Neural cell (in vitro differentiated cells): ENCODE measurements around the gene NKX2-3. TPM values are rescaled to one million over a fixed set of nuclear protein-coding genes. Genes with fewer than 3 reads are reported as not detected.

Experiments
- H2AFZ ChIP-seq: fragments of 200-600, 300-800 bp; sonication (generic), shearing (Covaris generic); 2 replicates; pipeline ENCODE4 v1.6.0; 2014; ENCODE audit warnings: low read depth, mild to moderate bottlenecking, antibody characterized with exemption, low read length, moderate library complexity
- H3F3A ChIP-seq: fragments of 200-600 bp; shearing (Covaris generic); 2 replicates; pipeline ENCODE4 v1.6.1; 2016; ENCODE audit warnings: mild to moderate bottlenecking, moderate library complexity, mixed read lengths, antibody characterized with exemption, low read length; ENCODE audit not compliant: insufficient read depth, poor library complexity, severe bottlenecking
- H3K27ac ChIP-seq: fragments of 200-600, 300-800 bp; sonication (generic), shearing (Covaris generic); 2 replicates; pipeline ENCODE4 v1.5.1; 2014; ENCODE audit warnings: mild to moderate bottlenecking, low read length, moderate library complexity
- H3K27me3 ChIP-seq: fragments of 300-800, 200-600 bp; sonication (generic), shearing (Covaris generic); 2 replicates; pipeline ENCODE4 v1.6.0; 2014; ENCODE audit warnings: mild to moderate bottlenecking, low read depth, low read length, moderate library complexity; ENCODE audit not compliant: insufficient read depth
- H3K36me3 ChIP-seq: fragments of 300-800, 200-600 bp; sonication (generic), shearing (Covaris generic); 2 replicates; pipeline ENCODE4 v1.5.1; 2014; ENCODE audit warnings: mild to moderate bottlenecking, antibody characterized with exemption, low read length, moderate library complexity; ENCODE audit not compliant: insufficient read depth
- H3K4me2 ChIP-seq: fragments of 300-800, 200-600 bp; sonication (generic), shearing (Covaris generic); 2 replicates; pipeline ENCODE4 v1.6.0; 2014; ENCODE audit warnings: mild to moderate bottlenecking, low read length
- H3K4me3 ChIP-seq: fragments of 300-800, 200-600 bp; sonication (generic), shearing (Covaris generic); 2 replicates; pipeline ENCODE4 v1.5.1; 2014; ENCODE audit warnings: mild to moderate bottlenecking, low read length, moderate library complexity
- H3K79me2 ChIP-seq: fragments of 200-600 bp; shearing (Covaris generic); replicated peaks from 2 replicates; pipeline ENCODE4 v1.6.0; 2014; ENCODE audit warnings: mild to moderate bottlenecking, low read length, moderate library complexity; ENCODE audit not compliant: insufficient read depth
- H3K9ac ChIP-seq: fragments of 300-800, 200-600 bp; sonication (generic), shearing (Covaris generic); 2 replicates; pipeline ENCODE4 v1.6.1; 2016; ENCODE audit warnings: mild to moderate bottlenecking, low read length, mixed read lengths
- H3K9me2 ChIP-seq: fragments of 200-600 bp; shearing (Covaris generic); 2 replicates; pipeline ENCODE4 v1.6.1; 2016; ENCODE audit warnings: mild to moderate bottlenecking, low read length, mixed read lengths; ENCODE audit not compliant: insufficient read depth
- H3K9me3 ChIP-seq: fragments of 200-600, 300-800 bp; sonication (generic), shearing (Covaris generic); 2 replicates; pipeline ENCODE4 v1.6.1; 2016; ENCODE audit warnings: mild to moderate bottlenecking, mixed run types, low read length, moderate library complexity, mixed read lengths
- H4K20me1 ChIP-seq: fragments of 200-600 bp; shearing (Covaris generic); 2 replicates; pipeline ENCODE4 v1.6.1; 2016; ENCODE audit warnings: mild to moderate bottlenecking, mixed run types; ENCODE audit not compliant: insufficient read depth
- CTCF ChIP-seq: fragments of 450-650 bp; IDR thresholded peaks from 2 replicates; pipeline ENCODE4 v1.5.1; 2014; ENCODE audit warnings: antibody characterized with exemption, mild to moderate bottlenecking, moderate library complexity; ENCODE audit not compliant: poor library complexity, severe bottlenecking
- EP300 ChIP-seq: fragments of 450-650 bp; conservative IDR thresholded peaks from 2 replicates; pipeline ENCODE4 v1.6.1; 2014; ENCODE audit warnings: antibody characterized with exemption, mild to moderate bottlenecking, moderate library complexity; ENCODE audit not compliant: poor library complexity, severe bottlenecking
- EZH2 ChIP-seq: fragments of 200-600, 300-800 bp; shearing (Covaris generic), sonication (generic); IDR thresholded peaks from 2 replicates; pipeline ENCODE4 v1.6.1; 2014; ENCODE audit warnings: antibody characterized with exemption, low read length, borderline replicate concordance, mild to moderate bottlenecking; ENCODE audit not compliant: insufficient read depth, poor library complexity, severe bottlenecking
- MXI1 ChIP-seq: fragments of 450-650 bp; conservative IDR thresholded peaks from 2 replicates; pipeline ENCODE4 v1.6.1; 2014; ENCODE audit warnings: antibody characterized with exemption, mild to moderate bottlenecking; ENCODE audit not compliant: poor library complexity, severe bottlenecking
- POLR2AphosphoS5 ChIP-seq: IDR thresholded peaks from 2 replicates; pipeline ENCODE4 v1.6.1; 2012
- RAD21 ChIP-seq: fragments of 450-650 bp; conservative IDR thresholded peaks from 2 replicates; pipeline ENCODE4 v1.6.1; 2014; ENCODE audit warnings: antibody characterized with exemption, mild to moderate bottlenecking, moderate library complexity
- REST ChIP-seq: IDR thresholded peaks from 2 replicates; pipeline ENCODE4 v1.6.1; 2012; ENCODE audit warnings: borderline replicate concordance
- SMC3 ChIP-seq: fragments of 450-650 bp; conservative IDR thresholded peaks from 2 replicates; pipeline ENCODE4 v1.6.1; 2014; ENCODE audit warnings: antibody characterized with exemption, mild to moderate bottlenecking, moderate library complexity; ENCODE audit not compliant: poor library complexity
- TAF1 ChIP-seq: IDR thresholded peaks from 2 replicates; pipeline ENCODE4 v1.6.1; 2012; ENCODE audit warnings: low read depth
- polyA plus RNA-seq: library from polyadenylated mRNA; depleted of rRNA; stranded (reverse); fragments of >200 nt; gene quantifications from 2 replicates; pipeline ENCODE4 v1.2.3, GENCODE V29; 2014

NKX2-3 gene
- polyA plus RNA-seq, 1 donor from 2014 or later: not detected

- TF ChIP-seq TAF1 (no peak), POLR2AphosphoS5 (no peak), RAD21 (no peak)
- peaks cover 98% of the 10 kb centered on the region for H3K27me3 ChIP-seq
- no peak overlapping the region for H3K4me2 ChIP-seq
- H3K9me2 ChIP-seq: no peaks in the 10 kb centered on the region
- no peaks in the 10 kb centered on the region for H3K36me3 ChIP-seq
- H3K9me3 ChIP-seq: no peaks in the 10 kb centered on the region
- H3F3A ChIP-seq: no peaks in the 10 kb centered on the region
- no peaks in the 10 kb centered on the region for H4K20me1 ChIP-seq
- no peaks in the 10 kb centered on the region for H3K79me2 ChIP-seq
- no peak overlapping the region for H3K4me3 ChIP-seq
- H3K27ac ChIP-seq: no peak overlapping the region
- H2AFZ ChIP-seq: no peak overlapping the region
- H3K9ac ChIP-seq: no peak overlapping the region
These were observed 797 bp upstream of the NKX2-3 start for GRCh38 chr10:99531696-99532593.

GRCh38 chr10:99533496-99534449, 1.0 kb downstream of the NKX2-3 start:
- Histone ChIP-seq H3K9me3 (no peaks in the 10 kb centered on the region), H3K4me2 (no peak overlapping the region), H3K79me2 (no peaks in the 10 kb centered on the region), H3F3A (no peaks in the 10 kb centered on the region), H3K4me3 (no peak overlapping the region), H4K20me1 (no peaks in the 10 kb centered on the region), H3K9ac (no peak overlapping the region), H2AFZ (no peak overlapping the region), H3K27me3 (peaks cover 98% of the 10 kb centered on the region), H3K36me3 (no peaks in the 10 kb centered on the region), H3K27ac (no peak overlapping the region), H3K9me2 (no peaks in the 10 kb centered on the region)
- TF ChIP-seq POLR2AphosphoS5 (no peak), REST (no peak), RAD21 (no peak), TAF1 (no peak), EP300 (no peak), SMC3 (no peak), MXI1 (no peak)

- Histone ChIP-seq H3K27ac (no peak overlapping the region), H4K20me1 (no peaks in the 10 kb centered on the region), H3K27me3 (peaks cover 98% of the 10 kb centered on the region), H3F3A (no peaks in the 10 kb centered on the region), H3K9me3 (no peaks in the 10 kb centered on the region), H2AFZ (no peak overlapping the region), H3K4me3 (peak overlapping the region; percentile 60), H3K4me2 (no peak overlapping the region), H3K79me2 (no peaks in the 10 kb centered on the region), H3K9ac (no peak overlapping the region), H3K9me2 (no peaks in the 10 kb centered on the region), H3K36me3 (no peaks in the 10 kb centered on the region)
- TF ChIP-seq TAF1: no peak
- TF ChIP-seq CTCF: no peak
- TF ChIP-seq MXI1: no peak
- no peak for TF ChIP-seq RAD21
- TF ChIP-seq EP300: no peak
- peak; percentile 11 for TF ChIP-seq EZH2
- TF ChIP-seq REST: no peak
- TF ChIP-seq SMC3: no peak
These were observed 1.8 kb downstream of the NKX2-3 start for GRCh38 chr10:99534450-99534938.
